LoVo (cell line): ENCODE data around the gene MYO10.
A peak's percentile ranks its signal among the peaks of the same experiment; 100 is the strongest.

ENCODE experiments used
- DNase-seq: peaks from one replicate; pipeline ENCODE4 v3.0.0-alpha.2; 2016; ENCODE audit warnings: low spot score

MYO10 gene

GRCh38 chr5:16709691-16710433, 226.2 kb downstream of the MYO10 start:
- no peak for DNase-seq

GRCh38 chr5:16707869-16708192, 228.3 kb downstream of the MYO10 start:
- DNase-seq, result no peak

GRCh38 chr5:16707168-16707868, 228.8 kb downstream of the MYO10 start:
- DNase-seq, result no peak

GRCh38 chr5:16704945-16705344, 231.1 kb downstream of the MYO10 start:
- DNase-seq, result no peak

- DNase-seq, result no peak
Observed at GRCh38 chr5:16702964-16703363, 233.1 kb downstream of the MYO10 start.

GRCh38 chr5:16701134-16702099, 234.7 kb downstream of the MYO10 start:
- DNase-seq, result no peak

GRCh38 chr5:16700081-16700480, 236.0 kb downstream of the MYO10 start:
- no peak for DNase-seq

DNA sequence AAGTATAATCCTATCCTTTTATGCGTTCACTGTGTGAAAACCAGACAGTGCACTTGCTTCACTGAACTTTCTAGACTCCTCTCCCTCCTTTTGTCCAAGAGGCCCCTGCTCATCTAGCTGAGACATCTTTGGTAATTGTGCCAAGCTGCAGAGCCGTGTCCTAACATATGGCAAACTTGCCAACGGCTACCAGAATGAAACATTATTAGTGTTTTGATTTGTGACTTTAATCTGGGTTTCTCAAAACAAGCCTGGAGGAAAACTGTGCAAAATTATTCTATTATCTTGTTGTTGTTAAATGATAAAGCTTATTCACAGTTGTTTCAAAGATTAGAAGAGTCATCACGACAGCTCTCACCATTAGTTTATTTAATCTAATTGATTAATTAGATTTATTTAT, 240.3 kb downstream of the MYO10 start:
- DNase-seq, result no peak

GRCh38 chr5:16693879-16694278, 242.2 kb downstream of the MYO10 start:
- no peak for DNase-seq

DNA sequence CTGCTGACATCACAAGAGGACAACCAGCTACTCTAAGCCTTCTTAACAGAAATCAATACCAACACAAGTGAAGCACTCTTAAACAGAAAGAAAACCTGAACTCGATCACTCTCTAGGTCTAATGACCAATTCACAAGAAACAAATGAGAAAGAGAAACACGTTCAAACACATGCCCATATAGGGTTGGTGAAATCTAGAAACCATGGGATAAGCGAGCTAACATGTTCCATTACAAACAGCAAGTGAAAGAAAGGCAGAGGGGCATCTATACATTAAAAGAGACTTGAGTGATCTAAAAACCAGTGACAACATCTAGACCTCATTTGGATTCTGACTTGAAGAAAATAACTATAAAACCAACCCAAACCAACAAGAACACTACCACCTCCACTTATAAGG, 244.4 kb downstream of the MYO10 start:
- no peak for DNase-seq

DNA sequence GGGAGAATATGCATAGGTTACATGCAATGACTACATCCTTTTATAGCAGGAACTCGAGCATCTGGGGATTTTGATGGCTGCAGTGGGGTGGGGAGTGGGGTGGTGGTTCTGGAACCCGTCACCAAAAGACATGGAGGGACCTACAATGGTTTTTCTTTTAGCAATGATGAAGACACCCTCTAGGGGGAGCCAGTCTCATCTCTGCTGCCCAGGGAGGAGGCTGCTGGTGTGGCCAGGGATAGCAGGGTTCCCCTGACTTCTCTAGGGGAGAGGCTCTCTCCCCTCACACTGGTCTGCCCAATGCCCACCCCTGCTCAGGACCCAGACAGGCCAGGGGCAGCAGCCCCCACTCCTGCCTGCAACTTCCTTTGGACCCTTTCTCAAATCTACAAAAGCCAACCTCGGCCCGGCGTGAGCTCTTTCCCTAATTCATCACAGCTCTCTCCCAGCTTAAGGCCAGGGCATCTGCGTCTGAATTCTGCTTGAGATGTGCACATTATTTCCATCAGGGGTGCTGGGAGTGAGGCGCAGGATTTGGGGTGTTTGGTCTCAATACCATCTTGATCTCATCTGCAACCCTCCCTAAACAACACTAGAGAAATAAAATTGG, 245.7 kb downstream of the MYO10 start:
- peak; percentile 41 for DNase-seq

- no peak for DNase-seq
Observed at GRCh38 chr5:16687898-16688297, 248.2 kb downstream of the MYO10 start.

GRCh38 chr5:16685069-16685468, 251.0 kb downstream of the MYO10 start:
- DNase-seq, result no peak

DNA sequence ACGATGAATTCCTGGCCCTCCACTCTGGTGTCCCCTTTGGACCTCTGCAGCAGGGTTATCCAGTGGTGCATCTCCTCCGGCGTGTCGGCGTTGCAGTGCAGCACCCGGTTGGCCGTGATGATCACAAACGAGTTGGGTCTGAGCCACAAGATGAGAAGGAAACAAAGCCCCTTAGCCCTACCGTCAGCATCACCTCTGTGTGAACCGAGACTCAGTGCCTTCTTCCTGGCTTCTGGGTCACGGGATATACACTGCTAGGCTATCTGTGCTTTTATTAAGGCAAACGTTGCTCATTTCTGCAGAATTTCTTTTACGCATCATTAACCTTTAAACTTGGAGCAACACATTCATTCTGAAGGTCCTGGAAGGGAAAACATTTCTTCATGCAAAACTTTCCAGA, 254.2 kb downstream of the MYO10 start:
- no peak for DNase-seq

DNA sequence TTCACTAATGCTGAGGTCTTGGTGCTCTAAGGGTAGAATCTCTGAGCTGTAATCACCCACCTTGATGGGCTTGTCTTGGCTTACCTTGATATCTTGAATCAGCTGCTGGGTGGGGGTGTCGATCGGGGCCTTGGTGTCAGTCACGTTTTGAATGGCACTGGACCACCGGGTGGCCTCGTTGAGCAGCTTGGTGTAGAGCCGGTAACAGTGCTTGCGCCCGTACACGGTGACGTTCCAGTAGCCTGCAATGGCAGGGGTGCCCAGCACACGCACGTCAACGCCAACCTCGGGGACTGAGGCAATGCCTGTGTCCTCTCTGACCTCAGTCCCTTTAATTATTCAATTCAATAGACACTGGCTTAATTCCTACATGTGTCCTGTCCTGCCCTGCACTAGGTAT, 256.2 kb downstream of the MYO10 start:
- no peak for DNase-seq

- DNase-seq, result no peak
Observed at GRCh38 chr5:16679190-16679589, 256.9 kb downstream of the MYO10 start.

DNA sequence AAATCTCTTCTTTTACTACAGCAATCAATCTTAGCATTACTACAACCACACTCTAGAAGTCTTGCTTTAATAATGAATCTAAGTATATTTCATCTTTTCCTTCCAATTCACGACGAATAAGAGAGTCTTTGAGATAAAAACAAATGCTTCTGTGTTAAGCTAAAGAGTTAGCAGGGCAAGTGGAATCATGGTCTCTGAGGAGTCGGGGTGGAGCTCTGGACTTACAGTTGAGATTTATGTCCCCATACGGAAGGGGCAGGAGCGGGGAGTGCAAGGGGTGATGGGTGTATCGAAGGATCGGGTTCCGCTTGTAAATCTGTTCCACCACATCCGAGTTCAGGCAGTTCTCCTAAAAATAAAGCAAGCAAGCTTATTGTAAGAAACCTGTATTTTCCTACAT, 260.3 kb downstream of the MYO10 start:
- no peak for DNase-seq

- DNase-seq, result no peak
Observed at GRCh38 chr5:16674750-16675149, 261.3 kb downstream of the MYO10 start.

GRCh38 chr5:16673241-16674201, 262.6 kb downstream of the MYO10 start:
- DNase-seq, result no peak

DNA sequence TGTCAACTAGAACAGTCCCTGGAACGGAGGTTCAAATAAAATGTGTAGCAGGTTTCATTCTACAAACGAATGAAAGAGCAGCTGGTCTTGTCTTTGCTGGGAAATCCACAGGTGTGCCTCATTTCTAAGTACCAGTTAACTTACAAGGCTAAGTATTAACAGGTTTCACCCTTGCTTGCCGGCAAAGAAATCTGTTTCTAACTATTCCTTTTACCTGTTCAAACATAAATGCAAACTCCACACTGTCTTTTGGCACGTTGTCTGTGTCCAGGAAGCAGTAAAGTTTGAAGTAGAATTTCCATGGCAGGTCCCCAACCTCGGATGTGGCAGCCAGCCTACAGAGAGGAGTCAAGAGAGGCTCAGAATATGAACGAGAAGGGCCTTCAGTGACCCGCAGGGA, 264.9 kb downstream of the MYO10 start:
- no peak for DNase-seq

DNA sequence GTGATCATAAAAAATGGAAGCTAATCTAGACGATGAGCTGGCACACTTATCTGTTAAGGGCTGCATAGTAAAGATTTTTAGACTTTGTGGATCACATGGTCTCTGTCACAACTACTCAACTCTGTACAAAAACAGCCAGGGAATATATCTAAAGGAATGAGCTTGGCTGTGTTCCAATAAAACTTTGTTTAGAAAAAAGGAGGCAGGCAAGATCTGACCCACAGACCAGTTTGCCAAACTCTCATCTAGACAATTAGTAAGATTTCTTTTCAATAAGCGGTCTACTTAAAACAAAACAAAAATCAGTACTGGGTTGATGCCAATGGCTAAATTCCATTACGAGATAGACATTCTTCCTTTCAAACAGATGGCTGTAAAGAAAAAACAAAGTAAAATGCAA, 266.3 kb downstream of the MYO10 start:
- DNase-seq, result no peak
